ENCODE results near the gene JAKMIP1. TPM values are rescaled to one million over a fixed set of nuclear protein-coding genes. Genes with fewer than 3 reads are reported as not detected.

Gene JAKMIP1
- total and polyA plus RNA-seq, 2 of the 13 experiments (the other 11 are each of a cell fraction or from before 2014, with no cell fraction given), result not detected

DNA sequence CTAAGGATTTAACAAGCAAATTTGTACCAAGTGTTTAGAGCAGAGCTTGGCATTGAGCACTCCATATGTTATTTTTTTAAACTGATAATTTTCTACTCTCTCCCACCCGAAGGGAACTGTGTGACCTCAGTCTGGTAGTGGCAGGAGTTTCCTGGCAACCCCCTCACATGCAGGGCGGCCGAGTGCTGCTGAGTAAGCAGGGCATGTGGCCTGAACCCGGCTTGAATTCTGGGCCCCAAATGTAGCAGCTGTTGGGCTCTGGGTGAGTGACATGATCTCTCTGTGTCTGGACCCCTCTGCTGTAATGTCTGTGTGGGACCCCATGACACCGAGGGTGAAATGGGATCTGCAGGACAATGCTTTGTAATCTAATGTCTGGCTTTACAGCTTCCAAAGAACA is 168.5 kb downstream of the JAKMIP1 start (continued):
- TF ChIP-seq KIAA2018 (CRISPR knock-in tag; IDR thresholded peaks at IDR 0.05; ENCODE audit: borderline replicate concordance) (no peak), KAT2B (IDR thresholded peaks at IDR 0.05; ENCODE audit: borderline replicate concordance, low read depth, low read length) (no peak), SP5 (CRISPR knock-in tag; IDR thresholded peaks at IDR 0.05; ENCODE audit: borderline replicate concordance, low read depth) (no peak), ZNF446 (CRISPR knock-in tag; IDR thresholded peaks at IDR 0.05) (no peak)
- TF ChIP-seq, protein P1, sequence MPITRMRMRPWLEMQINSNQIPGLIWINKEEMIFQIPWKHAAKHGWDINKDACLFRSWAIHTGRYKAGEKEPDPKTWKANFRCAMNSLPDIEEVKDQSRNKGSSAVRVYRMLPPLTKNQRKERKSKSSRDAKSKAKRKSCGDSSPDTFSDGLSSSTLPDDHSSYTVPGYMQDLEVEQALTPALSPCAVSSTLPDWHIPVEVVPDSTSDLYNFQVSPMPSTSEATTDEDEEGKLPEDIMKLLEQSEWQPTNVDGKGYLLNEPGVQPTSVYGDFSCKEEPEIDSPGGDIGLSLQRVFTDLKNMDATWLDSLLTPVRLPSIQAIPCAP (CRISPR knock-in tag; IDR thresholded peaks at IDR 0.05; ENCODE audit: low read depth), result no peak
- TF ChIP-seq, protein P2, sequence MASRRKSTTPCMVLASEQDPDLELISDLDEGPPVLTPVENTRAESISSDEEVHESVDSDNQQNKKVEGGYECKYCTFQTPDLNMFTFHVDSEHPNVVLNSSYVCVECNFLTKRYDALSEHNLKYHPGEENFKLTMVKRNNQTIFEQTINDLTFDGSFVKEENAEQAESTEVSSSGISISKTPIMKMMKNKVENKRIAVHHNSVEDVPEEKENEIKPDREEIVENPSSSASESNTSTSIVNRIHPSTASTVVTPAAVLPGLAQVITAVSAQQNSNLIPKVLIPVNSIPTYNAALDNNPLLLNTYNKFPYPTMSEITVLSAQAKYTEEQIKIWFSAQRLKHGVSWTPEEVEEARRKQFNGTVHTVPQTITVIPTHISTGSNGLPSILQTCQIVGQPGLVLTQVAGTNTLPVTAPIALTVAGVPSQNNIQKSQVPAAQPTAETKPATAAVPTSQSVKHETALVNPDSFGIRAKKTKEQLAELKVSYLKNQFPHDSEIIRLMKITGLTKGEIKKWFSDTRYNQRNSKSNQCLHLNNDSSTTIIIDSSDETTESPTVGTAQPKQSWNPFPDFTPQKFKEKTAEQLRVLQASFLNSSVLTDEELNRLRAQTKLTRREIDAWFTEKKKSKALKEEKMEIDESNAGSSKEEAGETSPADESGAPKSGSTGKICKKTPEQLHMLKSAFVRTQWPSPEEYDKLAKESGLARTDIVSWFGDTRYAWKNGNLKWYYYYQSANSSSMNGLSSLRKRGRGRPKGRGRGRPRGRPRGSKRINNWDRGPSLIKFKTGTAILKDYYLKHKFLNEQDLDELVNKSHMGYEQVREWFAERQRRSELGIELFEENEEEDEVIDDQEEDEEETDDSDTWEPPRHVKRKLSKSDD (CRISPR knock-in tag; IDR thresholded peaks at IDR 0.05; ENCODE audit: low read depth), result no peak
